Subcutaneous adipose tissue (tissue), 4 donors: Measurements from ENCODE around the gene MAGI1. TPM values are rescaled to one million over a fixed set of nuclear protein-coding genes. Genes with fewer than 3 reads are reported as not detected.

Experiments used
- CTCF ChIP-seq: fragments of 450-650 bp; IDR thresholded peaks from one replicate; pipeline ENCODE4 v1.5.1; 2016; ENCODE audit warnings: low read depth, mild to moderate bottlenecking, control low read depth, antibody characterized with exemption, moderate library complexity
- total RNA-seq, 4 donors: library from RNA; depleted of rRNA; stranded (reverse); fragments of >200 nt; gene quantifications; one replicate each; pipeline ENCODE4 v1.1.0, GENCODE V29; 2016

The MAGI1 gene
- total RNA-seq, 4 donors from 2014 or later: 15.3 to 56.9 (median 35.4) TPM

- TF ChIP-seq CTCF: no peak
Measured at GRCh38 chr3:65950340-65951326, 88.1 kb downstream of the MAGI1 start.

- no peak for TF ChIP-seq CTCF
Measured at GRCh38 chr3:65948841-65949573, 89.7 kb downstream of the MAGI1 start.

- TF ChIP-seq CTCF: no peak
Measured at GRCh38 chr3:65946438-65946837, 92.3 kb downstream of the MAGI1 start.

- TF ChIP-seq CTCF: no peak
Measured at GRCh38 chr3:65945953-65946352, 92.8 kb downstream of the MAGI1 start.

- TF ChIP-seq CTCF: no peak
Measured at GRCh38 chr3:65945480-65945879, 93.2 kb downstream of the MAGI1 start.

GRCh38 chr3:65944252-65944651, 94.5 kb downstream of the MAGI1 start:
- no peak for TF ChIP-seq CTCF

- TF ChIP-seq CTCF: no peak
Measured at GRCh38 chr3:65939801-65940246, 98.9 kb downstream of the MAGI1 start.
